MG63 (cell line): ENCODE results near the gene CDK15. TPM values are rescaled to one million over a fixed set of nuclear protein-coding genes. Genes with fewer than 3 reads are reported as not detected.

Source experiments
- DNase-seq: peaks from one replicate; pipeline ENCODE4 v3.0.0-alpha.2; 2020
- H3K27me3 ChIP-seq: fragments of 250-450 bp; sonication (Bioruptor Pico); 2 replicates; pipeline ENCODE4 v1.5.1; 2020; ENCODE audit warnings: mild to moderate bottlenecking, moderate library complexity
- H3K36me3 ChIP-seq: fragments of 250-450 bp; sonication (Bioruptor Pico); 2 replicates; pipeline ENCODE4 v1.5.1; 2020; ENCODE audit warnings: mild to moderate bottlenecking, moderate library complexity
- H3K4me3 ChIP-seq: fragments of 250-450 bp; sonication (Bioruptor Pico); 2 replicates; pipeline ENCODE4 v1.5.1; 2020; ENCODE audit warnings: mild to moderate bottlenecking, moderate library complexity
- H3K9me3 ChIP-seq: fragments of 250-450 bp; sonication (Bioruptor Pico); 2 replicates; pipeline ENCODE4 v1.5.1; 2020; ENCODE audit warnings: mild to moderate bottlenecking, moderate library complexity
- total RNA-seq: library from RNA; depleted of rRNA; stranded (reverse); fragments of >200 nt; shearing (Covaris generic); gene quantifications from 2 replicates; pipeline ENCODE4 v1.2.3, GENCODE V29; 2014; ENCODE audit warnings: low replicate concordance

The CDK15 gene
- total RNA-seq, 1 experiment from 2014 or later = 6.5 TPM

GRCh38 chr2:201879996-201880395, 73.7 kb downstream of the CDK15 start:
- H3K27me3 ChIP-seq = no peaks in the 10 kb centered on the region
- no peak overlapping the region for H3K4me3 ChIP-seq
- H3K9me3 ChIP-seq = no peaks in the 10 kb centered on the region
- no peak for DNase-seq
- no peaks in the 10 kb centered on the region for H3K36me3 ChIP-seq

GRCh38 chr2:201880579-201880978, 74.2 kb downstream of the CDK15 start:
- Histone ChIP-seq H3K36me3 (no peaks in the 10 kb centered on the region), H3K27me3 (no peaks in the 10 kb centered on the region), H3K4me3 (no peak overlapping the region), H3K9me3 (no peaks in the 10 kb centered on the region)
- no peak for DNase-seq

- H3K36me3 ChIP-seq = no peaks in the 10 kb centered on the region
- H3K9me3 ChIP-seq = no peaks in the 10 kb centered on the region
- no peak for DNase-seq
- no peaks in the 10 kb centered on the region for H3K27me3 ChIP-seq
- H3K4me3 ChIP-seq = no peak overlapping the region
Measured at GRCh38 chr2:201880993-201881611, 74.8 kb downstream of the CDK15 start.

GRCh38 chr2:201881741-201882140, 75.4 kb downstream of the CDK15 start:
- no peaks in the 10 kb centered on the region for H3K27me3 ChIP-seq
- no peaks in the 10 kb centered on the region for H3K9me3 ChIP-seq
- no peak for DNase-seq
- no peak overlapping the region for H3K4me3 ChIP-seq
- no peaks in the 10 kb centered on the region for H3K36me3 ChIP-seq

GRCh38 chr2:201882353-201883090, 76.2 kb downstream of the CDK15 start:
- H3K4me3 ChIP-seq = no peak overlapping the region
- H3K36me3 ChIP-seq = no peaks in the 10 kb centered on the region
- no peaks in the 10 kb centered on the region for H3K9me3 ChIP-seq
- DNase-seq = peak; percentile 21
- H3K27me3 ChIP-seq = no peaks in the 10 kb centered on the region

GRCh38 chr2:201883606-201884369, 77.5 kb downstream of the CDK15 start:
- no peak for DNase-seq
- Histone ChIP-seq H3K4me3 (no peak overlapping the region), H3K27me3 (no peaks in the 10 kb centered on the region), H3K36me3 (no peaks in the 10 kb centered on the region), H3K9me3 (no peaks in the 10 kb centered on the region)

GRCh38 chr2:201886504-201886903, 80.2 kb downstream of the CDK15 start:
- H3K4me3 ChIP-seq = no peak overlapping the region
- no peaks in the 10 kb centered on the region for H3K36me3 ChIP-seq
- H3K9me3 ChIP-seq = no peaks in the 10 kb centered on the region
- DNase-seq = no peak
- no peaks in the 10 kb centered on the region for H3K27me3 ChIP-seq

- no peaks in the 10 kb centered on the region for H3K36me3 ChIP-seq
- H3K27me3 ChIP-seq = no peaks in the 10 kb centered on the region
- DNase-seq = no peak
- H3K9me3 ChIP-seq = no peaks in the 10 kb centered on the region
- no peak overlapping the region for H3K4me3 ChIP-seq
Measured at GRCh38 chr2:201887773-201888425, 81.6 kb downstream of the CDK15 start.

- no peak for DNase-seq
- Histone ChIP-seq H3K36me3 (no peaks in the 10 kb centered on the region), H3K9me3 (no peaks in the 10 kb centered on the region), H3K27me3 (no peaks in the 10 kb centered on the region), H3K4me3 (no peak overlapping the region)
Measured at GRCh38 chr2:201888426-201888800, 82.1 kb downstream of the CDK15 start.

GRCh38 chr2:201890453-201890852, 84.1 kb downstream of the CDK15 start:
- Histone ChIP-seq H3K27me3 (no peaks in the 10 kb centered on the region), H3K36me3 (no peaks in the 10 kb centered on the region), H3K4me3 (no peak overlapping the region), H3K9me3 (no peaks in the 10 kb centered on the region)
- DNase-seq = no peak

GRCh38 chr2:201891676-201892075, 85.3 kb downstream of the CDK15 start:
- no peak for DNase-seq
- Histone ChIP-seq H3K36me3 (no peaks in the 10 kb centered on the region), H3K4me3 (no peak overlapping the region), H3K9me3 (no peaks in the 10 kb centered on the region), H3K27me3 (peaks cover under 1% of the 10 kb centered on the region; the same call in 1 of the 2 replicates)

GRCh38 chr2:201892516-201892915, 86.2 kb downstream of the CDK15 start:
- Histone ChIP-seq H3K9me3 (no peaks in the 10 kb centered on the region), H3K4me3 (no peak overlapping the region), H3K36me3 (no peaks in the 10 kb centered on the region), H3K27me3 (peaks cover 2% of the 10 kb centered on the region; the same call in 1 of the 2 replicates)
- no peak for DNase-seq

- Histone ChIP-seq H3K36me3 (no peaks in the 10 kb centered on the region), H3K27me3 (peaks cover 2% of the 10 kb centered on the region; the same call in 1 of the 2 replicates), H3K4me3 (no peak overlapping the region), H3K9me3 (no peaks in the 10 kb centered on the region)
- DNase-seq = no peak
Measured at GRCh38 chr2:201900362-201900761, 94.0 kb downstream of the CDK15 start.

- no peaks in the 10 kb centered on the region; the same call in 1 of the 2 replicates for H3K27me3 ChIP-seq
- H3K36me3 ChIP-seq = no peaks in the 10 kb centered on the region
- H3K4me3 ChIP-seq = no peak overlapping the region
- no peaks in the 10 kb centered on the region for H3K9me3 ChIP-seq
- DNase-seq = no peak
Measured at GRCh38 chr2:201901786-201902185, 95.4 kb downstream of the CDK15 start.

- DNase-seq = no peak
- Histone ChIP-seq H3K36me3 (no peaks in the 10 kb centered on the region), H3K27me3 (no peaks in the 10 kb centered on the region), H3K4me3 (no peak overlapping the region), H3K9me3 (no peaks in the 10 kb centered on the region)
Measured at GRCh38 chr2:201904538-201905420, 98.4 kb downstream of the CDK15 start.
